HepG2 (cell line): ENCODE data around the gene PAK2. TPM values are rescaled to one million over a fixed set of nuclear protein-coding genes. Genes with fewer than 3 reads are reported as not detected.

Source experiments
- ATF6 ChIP-seq: sonication (generic); formaldehyde crosslinking; conservative IDR thresholded peaks from 2 replicates; pipeline ENCODE4 v1.4.0; 2020; ENCODE audit warnings: missing genetic modification reagents
- CSRNP2 ChIP-seq: sonication (generic); formaldehyde crosslinking; conservative IDR thresholded peaks from 2 replicates; pipeline ENCODE4 v1.8.0; 2022; ENCODE audit warnings: low read depth, missing genetic modification reagents
- ETV6 ChIP-seq: sonication (generic); formaldehyde crosslinking; conservative IDR thresholded peaks from 2 replicates; pipeline ENCODE4 v1.4.0; 2020; ENCODE audit warnings: missing genetic modification reagents
- FOXP1 ChIP-seq, 2 experiments: fragments of 450-650 bp in 1 of 2; IDR thresholded peaks; 2 replicates each; pipeline ENCODE4 v1.6.1; 2017 to 2018; ENCODE audit warnings: antibody characterized with exemption in 1 of 2
- GMEB1 ChIP-seq: sonication (generic); formaldehyde crosslinking; IDR thresholded peaks from 2 replicates; pipeline ENCODE4 v1.5.1; 2020; ENCODE audit warnings: missing genetic modification reagents, mild to moderate bottlenecking, borderline replicate concordance
- HDAC2 ChIP-seq: sonication (generic); formaldehyde crosslinking; IDR thresholded peaks from 2 replicates; pipeline ENCODE4 v1.4.0; 2020; ENCODE audit warnings: missing genetic modification reagents
- HMGXB4 ChIP-seq, 2 experiments: sonication (generic) in 1 of 2; formaldehyde crosslinking in 1 of 2; IDR thresholded peaks; 2 replicates each; pipeline versions ENCODE4 v1.4.0 to v1.6.1; 2018 to 2020; ENCODE audit warnings: missing genetic modification reagents in 2 of 2, borderline replicate concordance in 1 of 2, low read depth in 1 of 2, mild to moderate bottlenecking in 1 of 2, missing biosample characterization in 1 of 2
- HNF4G ChIP-seq, 2 experiments: sonication (generic) in 1 of 2; formaldehyde crosslinking in 1 of 2; IDR thresholded peaks; 2 replicates each; pipeline versions ENCODE4 v1.4.0 to v1.6.1; 2011 to 2020; ENCODE audit warnings: borderline replicate concordance in 2 of 2, low read depth in 2 of 2, mild to moderate bottlenecking in 2 of 2, low read length in 1 of 2, missing genetic modification reagents in 1 of 2, moderate library complexity in 1 of 2
- KDM1A ChIP-seq: IDR thresholded peaks from 2 replicates; pipeline ENCODE4 v1.6.1; 2016; ENCODE audit warnings: missing compliant biosample characterization
- NFATC3 ChIP-seq: sonication (generic); formaldehyde crosslinking; IDR thresholded peaks from 2 replicates; pipeline ENCODE4 v1.5.1; 2020; ENCODE audit warnings: mild to moderate bottlenecking, missing genetic modification reagents
- PBX2 ChIP-seq: IDR thresholded peaks from 2 replicates; pipeline ENCODE4 v1.6.1; 2016; ENCODE audit warnings: control low read depth
- PHF20 ChIP-seq: sonication (generic); formaldehyde crosslinking; IDR thresholded peaks from 2 replicates; pipeline ENCODE4 v1.5.0; 2020; ENCODE audit warnings: mild to moderate bottlenecking, missing genetic modification reagents
- SAP130 ChIP-seq: IDR thresholded peaks from 2 replicates; pipeline ENCODE4 v1.6.1; 2016; ENCODE audit warnings: low read depth
- SUZ12 ChIP-seq: fragments of 150-350 bp; IDR thresholded peaks from 2 replicates; pipeline ENCODE4 v1.6.1; 2014; ENCODE audit warnings: low read depth, low read length
- TFAP4 ChIP-seq: sonication (generic); IDR thresholded peaks from 2 replicates; pipeline ENCODE4 v1.6.1; 2016; ENCODE audit warnings: low read depth, borderline replicate concordance
- TOE1 ChIP-seq: sonication (generic); formaldehyde crosslinking; IDR thresholded peaks from 2 replicates; pipeline ENCODE4 v1.4.0; 2020; ENCODE audit warnings: mild to moderate bottlenecking, missing genetic modification reagents
- ZNF274 ChIP-seq: sonication (generic); formaldehyde crosslinking; IDR thresholded peaks from 2 replicates; pipeline ENCODE4 v1.5.1; 2020; ENCODE audit warnings: mild to moderate bottlenecking, missing genetic modification reagents
- ZNF354B ChIP-seq: sonication (generic); formaldehyde crosslinking; IDR thresholded peaks from 2 replicates; pipeline ENCODE4 v1.8.0; 2022; ENCODE audit warnings: mild to moderate bottlenecking, missing genetic modification reagents
- ZNF672 ChIP-seq: sonication (generic); formaldehyde crosslinking; IDR thresholded peaks from 2 replicates; pipeline ENCODE4 v1.8.1; 2022; ENCODE audit warnings: missing genetic modification reagents
- polyA plus RNA-seq, 8 experiments: library from polyadenylated mRNA; depleted of rRNA in 3 of 8; stranded (reverse) in 7 of 8; unstranded in 1 of 8; fragments of >200 nt; fragmentation: Illumina TruSeq in 4 of 8; extraction: Trizol in 4 of 8; gene quantifications; 2 replicates each; pipeline versions ENCODE4 v1.2.1 to v1.2.3, GENCODE V29; 2011 to 2016; ENCODE audit warnings: low read depth in 4 of 8, missing spikeins in 1 of 8, mixed read lengths in 1 of 8; ENCODE audit not compliant: insufficient read depth in 1 of 8
- total RNA-seq, 5 experiments: library from RNA; depleted of rRNA; stranded (reverse); fragments of >200 nt; fragmentation: Illumina TruSeq; extraction: Trizol; gene quantifications; 2 replicates each; pipeline ENCODE4 v1.2.3, GENCODE V29; 2016; ENCODE audit warnings: low read depth in 1 of 5

Gene PAK2
- total and polyA plus RNA-seq, 2 of the 13 experiments (the other 11 are each of a cell fraction or from before 2014, with no cell fraction given): 23.0 to 24.7 TPM

- TF ChIP-seq HDAC2 (CRISPR knock-in tag): peak; percentile 38; the same call in 1 of the 2 replicates
- peak; percentile 63 for TF ChIP-seq SAP130
- no peak for TF ChIP-seq ZNF672 (CRISPR knock-in tag)
- TF ChIP-seq PBX2: no peak
- TF ChIP-seq SUZ12: peak; percentile 60; the same call in 1 of the 2 replicates
- TF ChIP-seq KDM1A (CRISPR knock-in tag): no peak
- TF ChIP-seq PHF20 (CRISPR knock-in tag): no peak
- no peak for TF ChIP-seq FOXP1 (IDR thresholded peaks at IDR 0.05)
- TF ChIP-seq FOXP1 (CRISPR knock-in tag; IDR thresholded peaks at IDR 0.05): no peak
- no peak for TF ChIP-seq ETV6 (CRISPR knock-in tag)
- no peak for TF ChIP-seq HNF4G (IDR thresholded peaks at IDR 0.05; ENCODE audit: borderline replicate concordance, low read depth, low read length)
- no peak for TF ChIP-seq HNF4G (CRISPR knock-in tag; IDR thresholded peaks at IDR 0.05; ENCODE audit: borderline replicate concordance, low read depth)
- TF ChIP-seq ATF6 (CRISPR knock-in tag): no peak
- no peak for TF ChIP-seq ZNF354B
- no peak for TF ChIP-seq ZNF274 (CRISPR knock-in tag)
- TF ChIP-seq NFATC3: no peak
- TF ChIP-seq TFAP4: no peak
- no peak for TF ChIP-seq TOE1
- no peak for TF ChIP-seq CSRNP2 (CRISPR knock-in tag)
- TF ChIP-seq HMGXB4 (CRISPR knock-in tag; IDR thresholded peaks at IDR 0.05; ENCODE audit: borderline replicate concordance in 1 of 2, low read depth in 1 of 2): peak; percentile 21 to 75; a peak in 2 of 4 replicates
- no peak; the same call in 1 of the 2 replicates for TF ChIP-seq GMEB1 (CRISPR knock-in tag)
These were observed at the start of gene PAK2 (continued) for GRCh38 chr3:196739671-196740480.
